GM23338 (cell line): ENCODE measurements around the gene ZEB2.

ENCODE experiments used
- EZH2 ChIP-seq: fragments of 200-600 bp; sonication (generic); IDR thresholded peaks from one replicate; pipeline ENCODE4 v1.8.0; 2017; ENCODE audit warnings: antibody characterized with exemption, mild to moderate bottlenecking, low read depth; ENCODE audit not compliant: unreplicated experiment
- POLR2AphosphoS5 ChIP-seq: IDR thresholded peaks from 2 replicates; pipeline ENCODE4 v1.6.1; 2016; ENCODE audit warnings: antibody characterized with exemption, low read depth
- TF ChIP-seq, protein P1 (sequence below), 2 experiments: fragments of 200-600 bp in 1 of 2; sonication (generic) in 1 of 2; conservative IDR thresholded peaks; 2 replicates each; pipeline versions ENCODE4 v1.5.1 to v1.6.1; 2016 to 2017; ENCODE audit warnings: antibody characterized with exemption in 2 of 2, low read depth in 2 of 2, mild to moderate bottlenecking in 2 of 2, moderate library complexity in 1 of 2

DNA sequence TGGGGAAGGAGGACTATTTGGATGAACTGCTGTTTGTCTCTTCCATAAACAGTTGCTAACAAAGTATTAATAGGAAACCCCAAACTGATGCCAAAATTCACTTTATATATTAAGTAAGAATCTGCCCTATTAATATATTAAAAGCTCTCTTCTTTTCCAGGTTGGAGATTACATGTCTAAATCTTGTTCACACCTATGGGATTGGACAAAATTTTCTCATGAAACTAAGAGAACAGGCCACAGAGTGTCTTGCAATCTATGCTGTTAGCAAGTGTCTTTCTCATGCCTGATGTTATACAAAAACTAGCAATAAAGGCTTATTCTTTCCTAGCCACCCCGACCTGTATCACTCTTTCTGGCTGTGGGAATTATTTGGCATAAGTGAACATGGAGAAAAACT lies 18.3 kb downstream of the ZEB2 start:
- TF ChIP-seq, protein P1, sequence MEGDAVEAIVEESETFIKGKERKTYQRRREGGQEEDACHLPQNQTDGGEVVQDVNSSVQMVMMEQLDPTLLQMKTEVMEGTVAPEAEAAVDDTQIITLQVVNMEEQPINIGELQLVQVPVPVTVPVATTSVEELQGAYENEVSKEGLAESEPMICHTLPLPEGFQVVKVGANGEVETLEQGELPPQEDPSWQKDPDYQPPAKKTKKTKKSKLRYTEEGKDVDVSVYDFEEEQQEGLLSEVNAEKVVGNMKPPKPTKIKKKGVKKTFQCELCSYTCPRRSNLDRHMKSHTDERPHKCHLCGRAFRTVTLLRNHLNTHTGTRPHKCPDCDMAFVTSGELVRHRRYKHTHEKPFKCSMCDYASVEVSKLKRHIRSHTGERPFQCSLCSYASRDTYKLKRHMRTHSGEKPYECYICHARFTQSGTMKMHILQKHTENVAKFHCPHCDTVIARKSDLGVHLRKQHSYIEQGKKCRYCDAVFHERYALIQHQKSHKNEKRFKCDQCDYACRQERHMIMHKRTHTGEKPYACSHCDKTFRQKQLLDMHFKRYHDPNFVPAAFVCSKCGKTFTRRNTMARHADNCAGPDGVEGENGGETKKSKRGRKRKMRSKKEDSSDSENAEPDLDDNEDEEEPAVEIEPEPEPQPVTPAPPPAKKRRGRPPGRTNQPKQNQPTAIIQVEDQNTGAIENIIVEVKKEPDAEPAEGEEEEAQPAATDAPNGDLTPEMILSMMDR (conservative IDR thresholded peaks at IDR 0.05; ENCODE audit: low read depth in 2 of 2): no peak
- no peak for TF ChIP-seq EZH2
- no peak for TF ChIP-seq POLR2AphosphoS5
